ENCODE data around the gene CCNH.

DNA sequence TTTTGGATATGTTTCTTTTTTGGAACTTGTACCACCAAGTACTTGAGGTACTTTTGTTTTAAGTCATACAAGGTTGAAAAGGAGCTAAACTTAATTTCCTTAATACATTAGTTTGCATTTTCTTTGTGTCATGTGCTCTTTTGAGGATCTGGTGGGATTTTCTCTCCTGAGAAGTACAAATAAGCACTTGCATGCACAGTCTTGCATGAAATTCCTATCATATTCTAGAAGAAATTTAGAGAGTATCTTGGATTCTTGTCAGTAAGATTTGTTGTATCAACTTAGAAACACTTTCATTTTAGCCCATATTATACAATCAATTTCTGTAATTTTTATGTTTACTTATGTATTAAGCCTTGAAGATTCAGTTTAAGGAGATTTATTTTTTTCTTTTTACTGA is 64.9 kb downstream of the CCNH start:
- TF ChIP-seq, protein P1, sequence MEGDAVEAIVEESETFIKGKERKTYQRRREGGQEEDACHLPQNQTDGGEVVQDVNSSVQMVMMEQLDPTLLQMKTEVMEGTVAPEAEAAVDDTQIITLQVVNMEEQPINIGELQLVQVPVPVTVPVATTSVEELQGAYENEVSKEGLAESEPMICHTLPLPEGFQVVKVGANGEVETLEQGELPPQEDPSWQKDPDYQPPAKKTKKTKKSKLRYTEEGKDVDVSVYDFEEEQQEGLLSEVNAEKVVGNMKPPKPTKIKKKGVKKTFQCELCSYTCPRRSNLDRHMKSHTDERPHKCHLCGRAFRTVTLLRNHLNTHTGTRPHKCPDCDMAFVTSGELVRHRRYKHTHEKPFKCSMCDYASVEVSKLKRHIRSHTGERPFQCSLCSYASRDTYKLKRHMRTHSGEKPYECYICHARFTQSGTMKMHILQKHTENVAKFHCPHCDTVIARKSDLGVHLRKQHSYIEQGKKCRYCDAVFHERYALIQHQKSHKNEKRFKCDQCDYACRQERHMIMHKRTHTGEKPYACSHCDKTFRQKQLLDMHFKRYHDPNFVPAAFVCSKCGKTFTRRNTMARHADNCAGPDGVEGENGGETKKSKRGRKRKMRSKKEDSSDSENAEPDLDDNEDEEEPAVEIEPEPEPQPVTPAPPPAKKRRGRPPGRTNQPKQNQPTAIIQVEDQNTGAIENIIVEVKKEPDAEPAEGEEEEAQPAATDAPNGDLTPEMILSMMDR (IDR thresholded peaks at IDR 0.05): no peak
- no peak for TF ChIP-seq POLR2A (IDR thresholded peaks at IDR 0.05)

All from testis (tissue), 2 donors.